ENCODE data around the gene ANGEL1. TPM values are rescaled to one million over a fixed set of nuclear protein-coding genes. Genes with fewer than 3 reads are reported as not detected.

The ANGEL1 gene
- total RNA-seq, 2 donors from 2014 or later, result 19.6 to 23.6 TPM

DNA sequence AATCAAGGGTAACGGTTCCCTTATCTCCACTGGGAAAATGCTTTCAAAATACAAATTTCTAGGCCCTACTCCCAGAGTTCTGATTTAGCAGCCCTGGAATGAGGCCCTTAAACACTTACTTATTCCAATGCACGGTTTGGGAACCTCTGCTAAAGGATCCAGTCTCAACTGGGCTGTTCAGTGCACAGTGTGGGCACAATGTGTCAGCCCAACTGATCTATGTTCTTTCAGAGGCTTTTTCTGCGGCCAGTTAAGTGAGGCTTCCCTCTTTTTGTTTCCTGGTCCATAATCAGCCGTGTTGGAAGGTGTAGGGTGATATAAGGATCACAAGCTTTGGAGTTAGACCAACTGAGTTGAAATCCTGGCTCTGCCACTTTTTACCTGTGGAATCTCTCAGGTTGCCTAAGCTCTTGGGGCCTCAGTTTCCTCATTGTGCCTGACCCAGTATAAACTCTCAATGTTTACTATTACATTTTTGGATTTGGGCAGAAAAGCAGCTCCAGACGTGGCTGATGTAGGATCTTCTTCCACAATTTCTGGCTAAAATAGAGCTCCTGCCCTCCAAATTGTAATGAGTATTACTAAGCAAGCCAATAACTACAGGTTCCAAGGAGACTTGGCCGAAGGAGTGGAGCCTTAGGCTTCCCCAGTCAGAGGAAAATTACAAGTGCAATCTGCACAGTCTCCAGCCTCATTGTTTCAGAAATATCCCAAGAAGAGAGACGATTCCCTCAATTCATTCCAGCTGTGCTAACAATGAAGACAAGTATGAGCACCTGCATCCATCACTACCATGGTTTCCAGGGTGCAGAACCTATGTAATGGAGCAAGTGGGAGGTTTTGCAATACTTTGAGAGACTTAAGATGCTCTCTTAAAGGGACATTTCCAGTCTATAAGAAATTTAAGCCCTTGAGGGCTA is 2.3 kb upstream of the ANGEL1 start:
- Histone ChIP-seq H3K27ac (peak overlapping the region in 1 of 2 donors; percentile 59), H3K4me3 (no peak overlapping the region), H3K36me3 (no peaks in the 10 kb centered on the region), H3K27me3 (no peaks in the 10 kb centered on the region), H3K9me3 (no peaks in the 10 kb centered on the region), H3K4me1 (peaks cover 0 to 25% of the 10 kb centered on the region in 2 donors)
- TF ChIP-seq, protein P1, sequence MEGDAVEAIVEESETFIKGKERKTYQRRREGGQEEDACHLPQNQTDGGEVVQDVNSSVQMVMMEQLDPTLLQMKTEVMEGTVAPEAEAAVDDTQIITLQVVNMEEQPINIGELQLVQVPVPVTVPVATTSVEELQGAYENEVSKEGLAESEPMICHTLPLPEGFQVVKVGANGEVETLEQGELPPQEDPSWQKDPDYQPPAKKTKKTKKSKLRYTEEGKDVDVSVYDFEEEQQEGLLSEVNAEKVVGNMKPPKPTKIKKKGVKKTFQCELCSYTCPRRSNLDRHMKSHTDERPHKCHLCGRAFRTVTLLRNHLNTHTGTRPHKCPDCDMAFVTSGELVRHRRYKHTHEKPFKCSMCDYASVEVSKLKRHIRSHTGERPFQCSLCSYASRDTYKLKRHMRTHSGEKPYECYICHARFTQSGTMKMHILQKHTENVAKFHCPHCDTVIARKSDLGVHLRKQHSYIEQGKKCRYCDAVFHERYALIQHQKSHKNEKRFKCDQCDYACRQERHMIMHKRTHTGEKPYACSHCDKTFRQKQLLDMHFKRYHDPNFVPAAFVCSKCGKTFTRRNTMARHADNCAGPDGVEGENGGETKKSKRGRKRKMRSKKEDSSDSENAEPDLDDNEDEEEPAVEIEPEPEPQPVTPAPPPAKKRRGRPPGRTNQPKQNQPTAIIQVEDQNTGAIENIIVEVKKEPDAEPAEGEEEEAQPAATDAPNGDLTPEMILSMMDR (IDR thresholded peaks at IDR 0.05), result no peak
- no peak for DNase-seq (ENCODE audit: low spot score)

DNA sequence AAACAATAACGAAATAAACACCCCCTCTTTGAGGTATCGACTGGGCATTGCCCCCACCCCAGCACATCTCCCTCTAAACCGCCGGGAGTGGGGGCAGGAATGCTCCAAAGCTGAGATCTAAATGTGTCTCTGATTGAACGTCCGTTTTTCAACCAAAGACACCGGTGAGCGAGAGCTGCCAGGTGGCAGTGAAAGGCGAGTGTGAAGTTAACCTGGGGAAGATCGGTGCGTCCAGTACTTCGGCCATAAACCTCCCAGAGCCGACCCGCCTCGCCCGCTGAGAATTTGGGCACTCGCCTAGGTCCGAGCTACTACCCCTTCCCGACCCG is 625 bp downstream of the ANGEL1 start:
- Histone ChIP-seq H3K9me3 (no peaks in the 10 kb centered on the region), H3K4me3 (peak overlapping the region; percentile 76 to 81), H3K27me3 (no peaks in the 10 kb centered on the region), H3K4me1 (peaks cover 0 to 26% of the 10 kb centered on the region in 2 donors), H3K27ac (peak overlapping the region; percentile 91 to 94), H3K36me3 (peaks cover 14% of the 10 kb centered on the region)
- DNase-seq (ENCODE audit: low spot score), result no peak
- TF ChIP-seq, protein P1 (IDR thresholded peaks at IDR 0.05), result no peak

DNA sequence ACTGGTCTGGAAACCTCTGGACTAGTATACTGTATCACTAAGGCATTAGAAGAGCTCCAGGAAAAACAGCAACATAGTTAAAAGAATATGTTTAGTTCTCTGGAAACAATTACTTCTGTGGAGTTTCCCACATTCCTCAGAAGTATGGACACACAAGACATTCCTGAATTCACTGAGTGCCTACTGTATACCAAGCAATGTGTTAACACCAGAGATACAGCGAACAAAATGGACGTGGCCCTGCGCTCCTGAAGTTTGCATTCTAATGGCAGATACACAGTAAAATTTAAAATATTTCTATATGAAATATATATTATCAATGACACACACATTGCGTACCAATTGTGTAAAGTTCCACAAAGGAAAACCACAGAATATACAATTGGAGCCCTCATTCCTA is 1.1 kb downstream of the ANGEL1 start:
- TF ChIP-seq, protein P1 (IDR thresholded peaks at IDR 0.05), result no peak
- Histone ChIP-seq H3K4me1 (peaks cover 0 to 26% of the 10 kb centered on the region in 2 donors), H3K4me3 (peak overlapping the region; percentile 76 to 81), H3K27me3 (no peaks in the 10 kb centered on the region), H3K36me3 (peaks cover 19% of the 10 kb centered on the region), H3K9me3 (no peaks in the 10 kb centered on the region), H3K27ac (peak overlapping the region; percentile 91 to 94)
- DNase-seq (ENCODE audit: low spot score), result no peak

DNA sequence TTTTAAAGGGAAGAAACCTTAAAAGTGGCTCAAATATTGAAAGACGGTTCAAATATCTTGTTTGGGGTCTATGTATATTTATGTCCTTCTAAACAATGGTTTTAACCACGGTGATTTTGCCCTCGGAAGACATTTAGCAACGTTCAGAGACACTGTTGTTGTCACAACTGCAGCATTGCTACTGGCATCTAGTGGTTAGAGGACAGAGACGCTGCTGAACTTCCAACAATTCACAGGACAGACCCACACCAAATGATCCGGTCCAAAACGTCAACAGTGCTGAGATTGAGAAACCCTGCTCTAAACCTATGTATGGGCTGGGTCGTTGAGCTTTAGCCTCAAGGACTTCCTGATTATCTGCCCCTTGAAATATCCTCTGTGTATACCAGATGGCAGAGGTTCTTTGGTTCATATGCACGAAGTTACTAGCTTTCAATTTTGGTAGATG is 1.7 kb downstream of the ANGEL1 start:
- H3K9me3 ChIP-seq, result no peaks in the 10 kb centered on the region
- no peaks in the 10 kb centered on the region for H3K27me3 ChIP-seq
- H3K4me1 ChIP-seq, result peaks cover 0 to 26% of the 10 kb centered on the region in 2 donors
- peak overlapping the region; percentile 91 to 94 for H3K27ac ChIP-seq
- no peak for DNase-seq (ENCODE audit: low spot score)
- TF ChIP-seq, protein P1 (IDR thresholded peaks at IDR 0.05), result peak; percentile 16 to 56
- peak overlapping the region in 1 of 2 donors; percentile 81 for H3K4me3 ChIP-seq
- peaks cover 24% of the 10 kb centered on the region for H3K36me3 ChIP-seq

DNA sequence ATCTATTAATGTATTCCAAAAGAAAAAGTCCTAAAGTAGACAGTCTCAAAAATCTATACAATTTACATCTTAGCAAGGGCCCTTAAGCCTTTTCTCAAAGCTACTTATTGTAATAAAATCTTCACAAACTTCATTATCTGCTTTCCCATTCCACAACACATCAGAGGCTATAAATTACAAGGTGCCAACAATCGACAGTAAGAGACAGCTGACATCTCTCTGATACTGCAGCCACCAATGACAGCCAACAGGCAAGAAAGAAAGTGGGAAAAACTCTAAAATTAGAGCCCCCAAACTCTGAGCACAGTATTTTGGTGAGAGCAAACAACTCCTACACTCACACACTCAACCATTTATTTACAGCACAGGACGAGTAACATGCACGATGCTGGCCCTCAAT is 2.2 kb downstream of the ANGEL1 start:
- H3K9me3 ChIP-seq, result no peaks in the 10 kb centered on the region
- peak overlapping the region in 1 of 2 donors; percentile 81 for H3K4me3 ChIP-seq
- H3K27me3 ChIP-seq, result no peaks in the 10 kb centered on the region
- H3K4me1 ChIP-seq, result peaks cover 0 to 26% of the 10 kb centered on the region in 2 donors
- DNase-seq (ENCODE audit: low spot score), result no peak
- H3K27ac ChIP-seq, result peak overlapping the region; percentile 91 to 94
- peaks cover 29% of the 10 kb centered on the region for H3K36me3 ChIP-seq
- TF ChIP-seq, protein P1 (IDR thresholded peaks at IDR 0.05), result no peak

All from right atrium auricular region (tissue), 2 donors.